Measurements from ENCODE around the gene RHOG. TPM values are rescaled to one million over a fixed set of nuclear protein-coding genes. Genes with fewer than 3 reads are reported as not detected.

Gene RHOG
- total RNA-seq, 4 donors from 2014 or later: 10.5 to 46.9 (median 38.1) TPM

GRCh38 chr11:3877364-3878257, 36.9 kb upstream of the RHOG start:
- H3K27me3 ChIP-seq: no peaks in the 10 kb centered on the region
- H3K4me1 ChIP-seq: no peaks in the 10 kb centered on the region
- DNase-seq: no peak
- no peaks in the 10 kb centered on the region for H3K9me3 ChIP-seq
- no peak for TF ChIP-seq CTCF (IDR thresholded peaks at IDR 0.05)
- TF ChIP-seq POLR2A (IDR thresholded peaks at IDR 0.05): no peak
- intact Hi-C loops (cut with DNase I; ENCODE audit: low total_unique reads): no loop called here
- H3K36me3 ChIP-seq: no peaks in the 10 kb centered on the region
- H3K27ac ChIP-seq: peak overlapping the region in 1 of 2 donors; percentile 1
- no peak overlapping the region for H3K4me3 ChIP-seq

DNA sequence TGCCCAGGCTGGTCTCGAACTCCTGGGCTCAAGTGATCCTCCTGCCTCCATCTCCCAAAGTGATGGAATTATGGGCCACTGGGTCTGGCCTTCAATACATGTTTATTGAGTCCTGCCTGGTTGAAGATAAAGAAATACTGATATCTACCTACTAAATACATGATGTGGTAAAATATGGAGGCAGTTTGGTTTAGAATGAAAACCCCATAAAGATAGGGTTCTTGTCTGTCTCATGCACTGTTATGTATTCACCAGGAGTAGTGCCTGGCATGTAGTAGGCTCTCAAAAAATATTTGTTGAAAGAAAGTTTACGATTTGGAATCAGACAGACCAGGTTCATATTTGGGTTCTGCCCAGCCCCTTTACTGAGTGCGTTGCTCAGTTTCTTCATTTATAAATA, 35.9 kb upstream of the RHOG start:
- H3K4me1 ChIP-seq: no peaks in the 10 kb centered on the region
- no peaks in the 10 kb centered on the region for H3K36me3 ChIP-seq
- H3K27ac ChIP-seq: no peak overlapping the region
- no peak for DNase-seq
- TF ChIP-seq POLR2A (IDR thresholded peaks at IDR 0.05): no peak
- no peaks in the 10 kb centered on the region for H3K27me3 ChIP-seq
- no peaks in the 10 kb centered on the region for H3K9me3 ChIP-seq
- intact Hi-C loops (cut with DNase I; ENCODE audit: low total_unique reads): no loop called here
- no peak overlapping the region for H3K4me3 ChIP-seq

GRCh38 chr11:3873712-3874349, 33.1 kb upstream of the RHOG start:
- H3K4me1 ChIP-seq: no peaks in the 10 kb centered on the region
- intact Hi-C loops (cut with DNase I; ENCODE audit: low total_unique reads): no loop called here
- H3K27ac ChIP-seq: no peak overlapping the region
- DNase-seq: no peak
- H3K9me3 ChIP-seq: no peaks in the 10 kb centered on the region
- H3K36me3 ChIP-seq: no peaks in the 10 kb centered on the region
- no peaks in the 10 kb centered on the region for H3K27me3 ChIP-seq
- TF ChIP-seq POLR2A (IDR thresholded peaks at IDR 0.05) (no peak), CTCF (IDR thresholded peaks at IDR 0.05) (no peak)
- H3K4me3 ChIP-seq: no peak overlapping the region

- Histone ChIP-seq H3K36me3 (no peaks in the 10 kb centered on the region), H3K9me3 (no peaks in the 10 kb centered on the region), H3K4me3 (no peak overlapping the region), H3K27me3 (no peaks in the 10 kb centered on the region), H3K4me1 (peaks cover 4 to 9% of the 10 kb centered on the region in 2 donors), H3K27ac (peak overlapping the region; percentile 16 to 83)
- intact Hi-C loops (cut with DNase I; ENCODE audit: low total_unique reads): no loop called here
- peak in 1 of 2 donors; percentile 19 for DNase-seq
- TF ChIP-seq POLR2A (IDR thresholded peaks at IDR 0.05) (peak in 1 of 2 donors; percentile 18), CTCF (IDR thresholded peaks at IDR 0.05) (no peak)
Observed at GRCh38 chr11:3867209-3868091, 26.7 kb upstream of the RHOG start.

GRCh38 chr11:3866836-3867208, 26.1 kb upstream of the RHOG start:
- no peak for DNase-seq
- H3K4me1 ChIP-seq: peaks cover 4 to 9% of the 10 kb centered on the region in 2 donors
- no peak overlapping the region for H3K4me3 ChIP-seq
- peak overlapping the region; percentile 66 to 83 for H3K27ac ChIP-seq
- TF ChIP-seq CTCF (IDR thresholded peaks at IDR 0.05): no peak
- TF ChIP-seq POLR2A (IDR thresholded peaks at IDR 0.05): no peak
- H3K9me3 ChIP-seq: no peaks in the 10 kb centered on the region
- intact Hi-C loops (cut with DNase I; ENCODE audit: low total_unique reads): no loop called here
- H3K36me3 ChIP-seq: no peaks in the 10 kb centered on the region
- H3K27me3 ChIP-seq: no peaks in the 10 kb centered on the region
